Cardiac septum (tissue), 1 donor: ENCODE measurements around the gene NDUFAF4. TPM values are rescaled to one million over a fixed set of nuclear protein-coding genes. Genes with fewer than 3 reads are reported as not detected.

Experiments used
- DNase-seq: peaks from one replicate; pipeline ENCODE4 v3.0.0-alpha.2; 2020; ENCODE audit warnings: low spot score
- intact Hi-C: fragments of 100-400 bp; cut with DNase I; formaldehyde crosslinking; loops from one replicate; pipeline ENCODE4 v1.14.0; 2022
- total RNA-seq: library from RNA; stranded (reverse); fragmentation: NEBNext Ultra II Directional; extraction: Animal tissue kit (Norgen Biotek cat#: 25700); gene quantifications from one replicate; pipeline ENCODE4 v1.2.1, GENCODE V29; 2021
- donor health status: DM: no; HTN: no; CAD: no.

The NDUFAF4 gene
- total RNA-seq, 1 donor from 2014 or later = 103 TPM

- intact Hi-C loops = no loop called here
- no peak for DNase-seq
Measured at GRCh38 chr6:96849615-96850014, 48.1 kb downstream of the NDUFAF4 start.

- intact Hi-C loops = no loop called here
- DNase-seq = no peak
Measured at GRCh38 chr6:96844530-96844929, 53.2 kb downstream of the NDUFAF4 start.

GRCh38 chr6:96841345-96841744 lies 56.3 kb downstream of the NDUFAF4 start:
- intact Hi-C loops = no loop called here
- no peak for DNase-seq

Other genes with a start within 250 kb of the NDUFAF4 start
- gene GPR63, start 60.4 kb downstream of the NDUFAF4 start, total RNA-seq = 1.8 TPM
- 0.16 TPM for gene KLHL32, start 26.8 kb upstream of the NDUFAF4 start, total RNA-seq